Upper lobe of left lung (tissue), 6 donors: ENCODE results near the gene SLC17A9. TPM values are rescaled to one million over a fixed set of nuclear protein-coding genes. Genes with fewer than 3 reads are reported as not detected.
A peak's percentile ranks its signal among the peaks of the same experiment; 100 is the strongest.

Experiments used
- ATAC-seq, 2 donors: fragments of 200-7000 bp; cut with Tn5 transposase; one replicate each; pipeline ENCODE4 v1.9.1; 2022; ENCODE audit warnings: mild to moderate bottlenecking in 2 of 2, moderate library complexity in 2 of 2; ENCODE audit not compliant: low FRiP score in 2 of 2
- DNase-seq, 2 donors: peaks; one replicate each; pipeline ENCODE4 v3.0.0-alpha.2; 2019 to 2020
- H3K27ac ChIP-seq, 4 donors: fragments of 200-600 bp; sonication (generic); one replicate each; pipeline ENCODE4 v1.5.1; 2016 to 2019
- H3K27me3 ChIP-seq, 4 donors: fragments of 200-600 bp; sonication (generic); one replicate each; pipeline ENCODE4 v1.5.1; 2017 to 2019
- H3K36me3 ChIP-seq, 4 donors: fragments of 200-600 bp; sonication (generic); one replicate each; pipeline ENCODE4 v1.5.1; 2016 to 2019
- H3K4me1 ChIP-seq, 4 donors: fragments of 200-600 bp; sonication (generic); one replicate each; pipeline ENCODE4 v1.5.1; 2018 to 2019
- H3K4me3 ChIP-seq, 4 donors: fragments of 200-600 bp; sonication (generic); one replicate each; pipeline ENCODE4 v1.5.1; 2017 to 2019; ENCODE audit warnings: mild to moderate bottlenecking in 2 of 4, moderate library complexity in 1 of 4
- H3K9me3 ChIP-seq, 4 donors: fragments of 200-600 bp; sonication (generic); one replicate each; pipeline ENCODE4 v1.5.1; 2018 to 2019
- EP300 ChIP-seq, 4 donors: sonication (generic); formaldehyde crosslinking; IDR thresholded peaks; one replicate each; pipeline ENCODE4 v1.5.1; 2017; ENCODE audit warnings: antibody characterized with exemption in 4 of 4, control low read depth in 2 of 4
- POLR2A ChIP-seq, 4 donors: fragments of 450-650 bp; IDR thresholded peaks; one replicate each; pipeline ENCODE4 v1.5.1; 2016 to 2017; ENCODE audit warnings: antibody characterized with exemption in 4 of 4, mild to moderate bottlenecking in 2 of 4
- POLR2AphosphoS5 ChIP-seq, 2 donors: sonication (generic); formaldehyde crosslinking; IDR thresholded peaks; one replicate each; pipeline ENCODE4 v1.5.1; 2017; ENCODE audit warnings: antibody characterized with exemption in 2 of 2
- WGBS, 2 donors: methylation state at CpG; one replicate each; pipeline ENCODE4 v1.1.5; 2017 to 2018; 5-methylcytosine and 5-hydroxymethylcytosine counted together
- total RNA-seq, 6 donors: library from RNA; depleted of rRNA in 4 of 6; stranded (reverse); fragments of >200 nt in 4 of 6; gene quantifications; one replicate each; pipeline versions ENCODE4 v1.1.0 to v1.2.1, GENCODE V29; 2016 to 2021
- TF ChIP-seq, protein P1 (sequence below), 6 experiments: fragments of 450-650 bp in 4 of 6; fragments of 200-600 bp in 2 of 6; sonication (generic) in 2 of 6; IDR thresholded peaks; one replicate each; pipeline ENCODE4 v1.5.1; 2016 to 2019; ENCODE audit warnings: antibody characterized with exemption in 6 of 6
- donor health status: DM: no; HTN: no; CAD: no; lungs with moderate emphysema.
- donor health status: DM: no; HTN: yes; CAD: no; lungs with severe emphysema.

Gene SLC17A9
- total RNA-seq, 6 donors from 2014 or later, result 3.8 to 18.5 (median 14.4) TPM

DNA sequence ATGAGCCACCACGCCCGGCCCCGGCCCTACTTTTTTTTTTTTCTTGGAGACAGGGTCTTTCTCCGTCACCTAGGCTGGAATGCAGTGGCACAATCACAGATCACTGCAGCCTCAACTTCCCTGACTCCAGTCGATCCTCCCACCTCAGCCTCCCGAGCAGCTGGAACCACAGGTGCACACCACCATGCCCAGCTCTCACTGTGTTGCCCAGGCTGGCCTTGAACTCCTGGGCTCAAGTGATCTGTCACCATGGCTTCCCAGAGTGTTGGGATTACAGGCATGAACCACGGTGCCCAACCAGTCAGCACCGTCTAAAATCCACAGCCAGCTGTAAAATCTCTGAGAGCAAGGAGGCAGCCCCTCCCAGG, 17.4 kb downstream of the SLC17A9 start:
- 81 to 90% methylated on average over 6 to 8 of the region's 8 CpGs for WGBS, 2 donors
- TF ChIP-seq, protein P1, sequence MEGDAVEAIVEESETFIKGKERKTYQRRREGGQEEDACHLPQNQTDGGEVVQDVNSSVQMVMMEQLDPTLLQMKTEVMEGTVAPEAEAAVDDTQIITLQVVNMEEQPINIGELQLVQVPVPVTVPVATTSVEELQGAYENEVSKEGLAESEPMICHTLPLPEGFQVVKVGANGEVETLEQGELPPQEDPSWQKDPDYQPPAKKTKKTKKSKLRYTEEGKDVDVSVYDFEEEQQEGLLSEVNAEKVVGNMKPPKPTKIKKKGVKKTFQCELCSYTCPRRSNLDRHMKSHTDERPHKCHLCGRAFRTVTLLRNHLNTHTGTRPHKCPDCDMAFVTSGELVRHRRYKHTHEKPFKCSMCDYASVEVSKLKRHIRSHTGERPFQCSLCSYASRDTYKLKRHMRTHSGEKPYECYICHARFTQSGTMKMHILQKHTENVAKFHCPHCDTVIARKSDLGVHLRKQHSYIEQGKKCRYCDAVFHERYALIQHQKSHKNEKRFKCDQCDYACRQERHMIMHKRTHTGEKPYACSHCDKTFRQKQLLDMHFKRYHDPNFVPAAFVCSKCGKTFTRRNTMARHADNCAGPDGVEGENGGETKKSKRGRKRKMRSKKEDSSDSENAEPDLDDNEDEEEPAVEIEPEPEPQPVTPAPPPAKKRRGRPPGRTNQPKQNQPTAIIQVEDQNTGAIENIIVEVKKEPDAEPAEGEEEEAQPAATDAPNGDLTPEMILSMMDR (IDR thresholded peaks at IDR 0.05), result no peak
- Histone ChIP-seq H3K27ac (no peak overlapping the region), H3K27me3 (peaks cover 0 to 26% (median 17%) of the 10 kb centered on the region in 4 donors), H3K36me3 (no peaks in the 10 kb centered on the region), H3K9me3 (no peaks in the 10 kb centered on the region), H3K4me1 (peaks cover 7 to 14% (median 8%) of the 10 kb centered on the region in 4 donors), H3K4me3 (no peak overlapping the region)
- ATAC-seq (no peak), DNase-seq (no peak)

DNA sequence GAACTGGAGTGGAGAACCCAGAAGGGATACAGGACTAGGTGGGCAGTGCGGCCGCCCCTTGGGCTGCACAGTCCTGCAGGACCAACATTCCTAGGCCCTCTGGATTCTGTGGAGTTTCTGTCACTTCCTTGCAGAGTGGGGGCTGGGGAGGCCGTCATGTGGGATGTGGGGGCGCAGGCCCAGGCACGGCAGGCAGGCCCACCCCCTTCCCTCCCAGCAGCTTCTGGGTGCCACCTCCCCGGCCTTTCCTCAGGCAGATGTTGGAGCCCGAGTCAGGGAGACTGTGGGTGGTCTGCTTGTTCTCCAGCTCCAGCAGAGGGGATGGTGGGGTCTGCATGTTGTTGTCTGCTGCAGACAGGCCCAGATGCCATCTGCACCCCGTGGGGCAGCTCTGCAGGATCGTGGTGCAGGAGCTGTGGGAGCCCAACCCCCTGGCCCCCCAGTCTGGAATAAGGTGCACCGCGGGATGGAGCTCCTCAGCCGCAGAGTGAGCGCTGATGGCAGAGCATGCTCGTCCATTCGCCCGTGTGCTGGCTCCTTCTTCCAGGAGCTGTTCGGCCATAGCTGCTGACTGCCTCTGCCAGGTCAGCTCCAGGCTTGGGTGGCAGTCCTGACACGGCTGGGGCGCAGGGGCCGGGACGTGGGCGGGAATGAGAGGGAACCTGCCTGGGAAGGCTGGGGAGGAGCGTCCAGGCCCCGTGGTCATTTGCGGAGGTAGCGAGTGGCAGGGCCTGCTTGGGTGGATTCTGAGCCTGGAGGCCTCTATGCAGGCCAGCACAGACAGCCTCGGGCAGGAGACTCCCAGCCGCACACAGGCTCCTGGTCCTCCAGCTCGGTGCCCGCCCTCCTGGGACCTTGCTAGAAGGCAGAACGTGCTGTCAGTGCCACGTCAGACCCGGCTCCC, 18.1 kb downstream of the SLC17A9 start:
- TF ChIP-seq POLR2AphosphoS5 (IDR thresholded peaks at IDR 0.05) (no peak), EP300 (IDR thresholded peaks at IDR 0.05) (no peak), POLR2A (IDR thresholded peaks at IDR 0.05) (no peak)
- TF ChIP-seq, protein P1 (IDR thresholded peaks at IDR 0.05), result no peak
- Histone ChIP-seq H3K4me1 (peaks cover 7 to 14% (median 8%) of the 10 kb centered on the region in 4 donors), H3K27me3 (peaks cover 0 to 31% (median 21%) of the 10 kb centered on the region in 4 donors), H3K27ac (no peak overlapping the region), H3K9me3 (no peaks in the 10 kb centered on the region), H3K36me3 (no peaks in the 10 kb centered on the region), H3K4me3 (no peak overlapping the region)
- DNase-seq, result peak in 1 of 2 donors; percentile 73
- ATAC-seq, result no peak
- WGBS, 2 donors, result 55 to 67% methylated on average over 10 to 20 of the region's 33 CpGs

DNA sequence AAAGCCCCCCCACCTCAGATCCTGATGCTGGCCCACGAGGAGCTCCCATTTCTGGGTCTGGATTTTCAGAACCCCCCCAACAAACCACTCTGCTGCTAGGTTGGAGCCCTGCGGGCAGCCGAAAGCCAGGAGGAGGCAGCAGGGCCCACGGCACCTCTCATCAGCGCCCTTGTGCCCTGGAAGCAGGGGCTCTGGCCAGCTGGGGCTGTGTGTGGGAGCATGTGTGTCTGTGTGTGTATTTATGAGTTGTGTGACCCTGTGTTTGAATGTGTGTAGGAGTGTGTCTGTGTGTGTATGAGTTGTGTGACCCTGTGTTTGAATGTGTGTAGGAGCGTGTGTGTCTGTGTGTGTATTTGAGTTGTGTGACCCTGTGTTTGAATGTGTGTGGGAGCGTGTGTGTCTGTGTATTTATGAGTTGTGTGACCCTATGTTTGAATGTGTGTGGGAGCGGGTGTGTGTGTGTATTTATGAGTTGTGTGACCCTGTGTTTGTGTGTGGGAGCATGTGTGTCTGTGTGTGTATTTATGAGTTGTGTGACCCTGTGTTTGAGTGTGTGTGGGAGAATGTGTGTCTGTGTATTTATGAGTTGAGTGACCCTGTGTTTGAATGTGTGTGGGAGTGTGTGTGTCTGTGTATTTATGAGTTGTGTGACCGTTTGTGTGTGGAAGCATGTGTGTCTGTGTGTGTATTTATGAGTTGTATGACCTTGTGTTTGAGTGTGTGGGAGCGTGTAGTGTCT, 18.9 kb downstream of the SLC17A9 start:
- no peaks in the 10 kb centered on the region for H3K9me3 ChIP-seq
- H3K36me3 ChIP-seq, result no peaks in the 10 kb centered on the region
- 76 to 77% methylated on average over 10 of the region's 10 CpGs for WGBS, 2 donors
- no peak overlapping the region for H3K27ac ChIP-seq
- no peak for TF ChIP-seq POLR2AphosphoS5 (IDR thresholded peaks at IDR 0.05)
- TF ChIP-seq EP300 (IDR thresholded peaks at IDR 0.05), result no peak
- TF ChIP-seq, protein P1 (IDR thresholded peaks at IDR 0.05), result no peak
- peaks cover 0 to 35% (median 21%) of the 10 kb centered on the region in 4 donors for H3K27me3 ChIP-seq
- ATAC-seq (no peak), DNase-seq (peak in 1 of 2 donors; percentile 63)
- H3K4me3 ChIP-seq, result no peak overlapping the region
- peaks cover 7 to 14% (median 8%) of the 10 kb centered on the region in 4 donors for H3K4me1 ChIP-seq

DNA sequence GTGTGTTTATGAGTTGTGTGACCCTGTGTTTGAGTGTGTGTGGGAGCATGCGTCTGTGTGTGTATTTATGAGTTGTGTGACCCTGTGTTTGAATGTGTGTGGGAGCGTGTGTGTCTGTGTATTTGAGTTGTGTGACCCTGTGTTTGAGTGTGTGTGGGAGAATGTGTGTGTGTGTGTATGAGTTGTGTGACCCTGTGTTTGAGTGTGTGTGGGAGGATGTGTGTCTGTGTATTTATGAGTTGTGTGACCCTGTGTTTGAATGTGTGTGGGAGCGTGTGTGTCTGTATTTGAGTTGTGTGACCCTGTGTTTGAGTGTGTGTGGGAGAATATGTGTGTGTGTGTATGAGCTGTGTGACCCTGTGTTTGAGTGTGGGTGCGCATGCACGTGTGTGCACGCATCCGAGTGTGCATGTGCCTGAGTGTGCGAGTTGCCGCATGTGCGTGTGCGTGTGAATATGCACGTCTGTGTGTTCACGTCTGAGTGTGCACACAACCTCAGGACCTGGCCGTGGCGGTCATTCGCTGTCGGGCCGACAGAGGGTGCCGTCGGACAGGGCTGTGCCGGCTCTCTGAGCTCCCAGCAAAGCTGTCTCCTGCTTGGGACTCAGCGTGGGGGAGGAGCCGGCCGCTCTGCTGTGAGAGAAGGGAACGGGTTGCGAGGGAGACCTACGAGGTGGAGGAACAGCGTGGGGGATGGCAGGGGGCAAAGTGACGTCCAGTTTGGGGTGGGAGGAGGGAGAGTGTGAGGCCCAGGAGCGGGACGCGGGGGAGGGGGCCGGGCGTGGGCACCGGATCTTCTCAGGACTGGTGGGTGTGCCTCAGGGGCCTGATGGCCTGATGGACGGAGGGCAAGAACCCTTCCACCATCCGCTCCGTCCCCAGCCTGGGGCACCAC, 19.7 kb downstream of the SLC17A9 start:
- Histone ChIP-seq H3K27ac (no peak overlapping the region), H3K4me1 (peaks cover 7 to 14% (median 8%) of the 10 kb centered on the region in 4 donors), H3K36me3 (no peaks in the 10 kb centered on the region), H3K9me3 (no peaks in the 10 kb centered on the region), H3K4me3 (peak overlapping the region in 3 of 4 donors; percentile 13 to 35 (median 34)), H3K27me3 (peaks cover 0 to 35% (median 21%) of the 10 kb centered on the region in 4 donors)
- no peak for TF ChIP-seq EP300 (IDR thresholded peaks at IDR 0.05)
- TF ChIP-seq, protein P1 (IDR thresholded peaks at IDR 0.05), result peak; percentile 80 to 97 (median 94)
- ATAC-seq (peak; percentile 89 to 96), DNase-seq (peak; percentile 84 to 97)
- 6 to 12% methylated on average over 17 to 29 of the region's 38 CpGs for WGBS, 2 donors
